HAP-1 (cell line): ENCODE results near the gene LUC7L3.

ENCODE experiments used
- DNase-seq, 2 experiments: peaks; one replicate each; pipeline ENCODE4 v3.0.0-alpha.2; 2016 to 2020; ENCODE audit warnings: low spot score in 2 of 2
- H3K27me3 ChIP-seq: fragments of 250-450 bp; sonication (Bioruptor Pico); 2 replicates; pipeline ENCODE4 v1.5.1; 2020; ENCODE audit warnings: low read depth, mild to moderate bottlenecking, moderate library complexity
- H3K36me3 ChIP-seq: fragments of 250-450 bp; sonication (Bioruptor Pico); replicated peaks from 2 replicates; pipeline ENCODE4 v1.5.1; 2020; ENCODE audit warnings: mild to moderate bottlenecking
- H3K4me1 ChIP-seq: fragments of 250-450 bp; sonication (Bioruptor Pico); 2 replicates; pipeline ENCODE4 v1.5.1; 2020; ENCODE audit warnings: mild to moderate bottlenecking
- H3K4me3 ChIP-seq: fragments of 250-450 bp; sonication (Bioruptor Pico); 2 replicates; pipeline ENCODE4 v1.5.1; 2020; ENCODE audit warnings: mild to moderate bottlenecking, moderate library complexity
- H3K9me3 ChIP-seq: fragments of 250-450 bp; sonication (Bioruptor Pico); 2 replicates; pipeline ENCODE4 v1.5.1; 2020; ENCODE audit warnings: mild to moderate bottlenecking, moderate library complexity
- in situ Hi-C: fragments of 300-500 bp; cut with MboI; formaldehyde crosslinking; loops from 3 replicates; pipeline ENCODE4 v1.14.3; 2020; ENCODE audit warnings: low sequenced_read_pairs, inconsistent platforms, mixed read lengths

LUC7L3 gene

GRCh38 chr17:50682938-50683337 lies 36.5 kb upstream of the LUC7L3 start:
- in situ Hi-C loops, result no loop called here
- Histone ChIP-seq H3K27me3 (no peaks in the 10 kb centered on the region), H3K4me1 (peaks cover 5% of the 10 kb centered on the region), H3K4me3 (no peak overlapping the region), H3K36me3 (no peaks in the 10 kb centered on the region), H3K9me3 (no peaks in the 10 kb centered on the region)
- no peak for DNase-seq

GRCh38 chr17:50683434-50684287 lies 35.7 kb upstream of the LUC7L3 start:
- no peaks in the 10 kb centered on the region for H3K36me3 ChIP-seq
- peaks cover 5% of the 10 kb centered on the region for H3K4me1 ChIP-seq
- H3K27me3 ChIP-seq, result no peaks in the 10 kb centered on the region
- no peaks in the 10 kb centered on the region for H3K9me3 ChIP-seq
- DNase-seq, result no peak
- in situ Hi-C loops, result no loop called here
- no peak overlapping the region for H3K4me3 ChIP-seq

- no peaks in the 10 kb centered on the region for H3K36me3 ChIP-seq
- no peak overlapping the region for H3K4me3 ChIP-seq
- no peak for DNase-seq
- no peaks in the 10 kb centered on the region for H3K9me3 ChIP-seq
- peaks cover 5% of the 10 kb centered on the region for H3K4me1 ChIP-seq
- no peaks in the 10 kb centered on the region for H3K27me3 ChIP-seq
- in situ Hi-C loops, result no loop called here
These were observed 35.2 kb upstream of the LUC7L3 start for GRCh38 chr17:50684288-50684611.

GRCh38 chr17:50684612-50685333 lies 34.6 kb upstream of the LUC7L3 start:
- in situ Hi-C loops, result no loop called here
- no peaks in the 10 kb centered on the region for H3K27me3 ChIP-seq
- DNase-seq, result no peak
- no peaks in the 10 kb centered on the region for H3K36me3 ChIP-seq
- no peaks in the 10 kb centered on the region for H3K9me3 ChIP-seq
- no peak overlapping the region for H3K4me3 ChIP-seq
- H3K4me1 ChIP-seq, result peaks cover 5% of the 10 kb centered on the region

- in situ Hi-C loops, result no loop called here
- Histone ChIP-seq H3K27me3 (no peaks in the 10 kb centered on the region), H3K36me3 (no peaks in the 10 kb centered on the region), H3K4me1 (peaks cover 5% of the 10 kb centered on the region), H3K4me3 (no peak overlapping the region), H3K9me3 (no peaks in the 10 kb centered on the region)
- no peak for DNase-seq
These were observed 34.1 kb upstream of the LUC7L3 start for GRCh38 chr17:50685334-50685665.

- Histone ChIP-seq H3K4me1 (peaks cover 5% of the 10 kb centered on the region), H3K27me3 (no peaks in the 10 kb centered on the region), H3K9me3 (no peaks in the 10 kb centered on the region), H3K4me3 (no peak overlapping the region), H3K36me3 (no peaks in the 10 kb centered on the region)
- no peak for DNase-seq
- in situ Hi-C loops, result no loop called here
These were observed 33.5 kb upstream of the LUC7L3 start for GRCh38 chr17:50685691-50686493.

- DNase-seq, result no peak
- in situ Hi-C loops, result no loop called here
- H3K9me3 ChIP-seq, result no peaks in the 10 kb centered on the region
- no peaks in the 10 kb centered on the region for H3K36me3 ChIP-seq
- H3K4me3 ChIP-seq, result no peak overlapping the region
- H3K4me1 ChIP-seq, result no peaks in the 10 kb centered on the region
- H3K27me3 ChIP-seq, result no peaks in the 10 kb centered on the region
These were observed 32.8 kb upstream of the LUC7L3 start for GRCh38 chr17:50686494-50687199.

GRCh38 chr17:50687200-50688066 lies 32.0 kb upstream of the LUC7L3 start:
- in situ Hi-C loops, result no loop called here
- no peak for DNase-seq
- no peaks in the 10 kb centered on the region for H3K27me3 ChIP-seq
- H3K36me3 ChIP-seq, result peaks cover under 1% of the 10 kb centered on the region
- no peaks in the 10 kb centered on the region for H3K9me3 ChIP-seq
- H3K4me3 ChIP-seq, result no peak overlapping the region
- no peaks in the 10 kb centered on the region for H3K4me1 ChIP-seq

GRCh38 chr17:50688245-50688644 lies 31.2 kb upstream of the LUC7L3 start:
- Histone ChIP-seq H3K4me1 (no peaks in the 10 kb centered on the region), H3K27me3 (no peaks in the 10 kb centered on the region), H3K9me3 (no peaks in the 10 kb centered on the region), H3K36me3 (peaks cover 9% of the 10 kb centered on the region), H3K4me3 (no peak overlapping the region)
- in situ Hi-C loops, result no loop called here
- DNase-seq, result no peak

GRCh38 chr17:50689251-50689650 lies 30.2 kb upstream of the LUC7L3 start:
- Histone ChIP-seq H3K4me1 (no peaks in the 10 kb centered on the region), H3K9me3 (no peaks in the 10 kb centered on the region), H3K4me3 (no peak overlapping the region), H3K36me3 (peaks cover 16% of the 10 kb centered on the region), H3K27me3 (no peaks in the 10 kb centered on the region)
- in situ Hi-C loops, result no loop called here
- DNase-seq, result no peak

GRCh38 chr17:50689956-50690886 lies 29.2 kb upstream of the LUC7L3 start:
- DNase-seq, result no peak
- Histone ChIP-seq H3K4me3 (no peak overlapping the region), H3K36me3 (peaks cover 26% of the 10 kb centered on the region), H3K9me3 (no peaks in the 10 kb centered on the region), H3K4me1 (no peaks in the 10 kb centered on the region), H3K27me3 (no peaks in the 10 kb centered on the region)
- in situ Hi-C loops, result no loop called here

- H3K4me1 ChIP-seq, result no peaks in the 10 kb centered on the region
- no peaks in the 10 kb centered on the region for H3K9me3 ChIP-seq
- H3K36me3 ChIP-seq, result peaks cover 34% of the 10 kb centered on the region
- H3K4me3 ChIP-seq, result no peak overlapping the region
- no peaks in the 10 kb centered on the region for H3K27me3 ChIP-seq
- in situ Hi-C loops, result no loop called here
- DNase-seq, result no peak
These were observed 28.4 kb upstream of the LUC7L3 start for GRCh38 chr17:50690887-50691549.
